Activated T-helper 2 cell treated with anti-CD3 and anti-CD28 coated beads, Interferon-gamma antibody, Interleukin-2, Interleukin-4, amounts not matched to agents 10 μg/mL and 5 μg/mL and 100 μg/mL, durations not matched to agents 14 hours and 24 hours and 36 hours (primary cell): ENCODE results near the gene MAP3K7CL. TPM values are rescaled to one million over a fixed set of nuclear protein-coding genes. Genes with fewer than 3 reads are reported as not detected.

Experiments
- DNase-seq: peaks from one replicate; pipeline ENCODE4 v3.0.0; 2021; ENCODE audit warnings: low spot score
- H3K27ac Mint-ChIP-seq: one replicate; pipeline ENCODE4 v1.8.0; 2021; ENCODE audit warnings: mixed read lengths
- H3K27me3 Mint-ChIP-seq: one replicate; pipeline ENCODE4 v1.8.0; 2021; ENCODE audit warnings: low read depth, mixed read lengths
- H3K36me3 Mint-ChIP-seq: one replicate; pipeline ENCODE4 v1.8.0; 2021; ENCODE audit warnings: low read depth, mixed read lengths
- H3K4me1 Mint-ChIP-seq: one replicate; pipeline ENCODE4 v1.8.0; 2021; ENCODE audit warnings: low read depth, mixed read lengths
- H3K4me3 Mint-ChIP-seq: one replicate; pipeline ENCODE4 v1.8.0; 2021; ENCODE audit warnings: low read depth, mild to moderate bottlenecking, moderate library complexity, mixed read lengths
- H3K9me3 Mint-ChIP-seq: one replicate; pipeline ENCODE4 v1.8.0; 2021; ENCODE audit warnings: mixed read lengths
- intact Hi-C: fragments of 100-400 bp; cut with micrococcal nuclease; formaldehyde crosslinking; loops from one replicate; pipeline ENCODE4 v1.15.1; 2023
- total RNA-seq: library from RNA; stranded (reverse); gene quantifications from 2 replicates; pipeline ENCODE4 v1.2.3, GENCODE V29; 2022

MAP3K7CL gene
- total RNA-seq, 1 donor from 2014 or later: 3.3 TPM

- no peak overlapping the region for H3K27ac Mint-ChIP-seq
- no peaks in the 10 kb centered on the region for H3K9me3 Mint-ChIP-seq
- H3K4me1 Mint-ChIP-seq: peaks cover 20% of the 10 kb centered on the region
- intact Hi-C loops: no loop called here
- DNase-seq: no peak
- H3K27me3 Mint-ChIP-seq: no peaks in the 10 kb centered on the region
- H3K36me3 Mint-ChIP-seq: no peaks in the 10 kb centered on the region
- H3K4me3 Mint-ChIP-seq: no peak overlapping the region
Measured at GRCh38 chr21:29178926-29179325, 48.5 kb downstream of the MAP3K7CL start.

GRCh38 chr21:29179503-29179902 is 49.1 kb downstream of the MAP3K7CL start:
- H3K27ac Mint-ChIP-seq: no peak overlapping the region
- no peak overlapping the region for H3K4me3 Mint-ChIP-seq
- H3K36me3 Mint-ChIP-seq: no peaks in the 10 kb centered on the region
- H3K9me3 Mint-ChIP-seq: no peaks in the 10 kb centered on the region
- intact Hi-C loops: no loop called here
- peaks cover 20% of the 10 kb centered on the region for H3K4me1 Mint-ChIP-seq
- no peak for DNase-seq
- H3K27me3 Mint-ChIP-seq: no peaks in the 10 kb centered on the region

- H3K27me3 Mint-ChIP-seq: no peaks in the 10 kb centered on the region
- no peak for DNase-seq
- intact Hi-C loops: no loop called here
- H3K27ac Mint-ChIP-seq: peak overlapping the region; percentile 30
- H3K9me3 Mint-ChIP-seq: no peaks in the 10 kb centered on the region
- no peaks in the 10 kb centered on the region for H3K36me3 Mint-ChIP-seq
- peak overlapping the region; percentile 43 for H3K4me3 Mint-ChIP-seq
- H3K4me1 Mint-ChIP-seq: peaks cover 20% of the 10 kb centered on the region
Measured at GRCh38 chr21:29181799-29182470, 51.5 kb downstream of the MAP3K7CL start.

GRCh38 chr21:29182691-29183092 is 52.2 kb downstream of the MAP3K7CL start:
- Mint-ChIP-seq H3K36me3 (no peaks in the 10 kb centered on the region), H3K27ac (no peak overlapping the region), H3K4me3 (no peak overlapping the region), H3K4me1 (peaks cover 20% of the 10 kb centered on the region), H3K27me3 (no peaks in the 10 kb centered on the region), H3K9me3 (no peaks in the 10 kb centered on the region)
- no peak for DNase-seq
- intact Hi-C loops: no loop called here

- no peaks in the 10 kb centered on the region for H3K36me3 Mint-ChIP-seq
- intact Hi-C loops: no loop called here
- H3K27ac Mint-ChIP-seq: no peak overlapping the region
- no peak overlapping the region for H3K4me3 Mint-ChIP-seq
- no peaks in the 10 kb centered on the region for H3K27me3 Mint-ChIP-seq
- DNase-seq: no peak
- H3K4me1 Mint-ChIP-seq: peaks cover 13% of the 10 kb centered on the region
- no peaks in the 10 kb centered on the region for H3K9me3 Mint-ChIP-seq
Measured at GRCh38 chr21:29184037-29184436, 53.6 kb downstream of the MAP3K7CL start.

DNA sequence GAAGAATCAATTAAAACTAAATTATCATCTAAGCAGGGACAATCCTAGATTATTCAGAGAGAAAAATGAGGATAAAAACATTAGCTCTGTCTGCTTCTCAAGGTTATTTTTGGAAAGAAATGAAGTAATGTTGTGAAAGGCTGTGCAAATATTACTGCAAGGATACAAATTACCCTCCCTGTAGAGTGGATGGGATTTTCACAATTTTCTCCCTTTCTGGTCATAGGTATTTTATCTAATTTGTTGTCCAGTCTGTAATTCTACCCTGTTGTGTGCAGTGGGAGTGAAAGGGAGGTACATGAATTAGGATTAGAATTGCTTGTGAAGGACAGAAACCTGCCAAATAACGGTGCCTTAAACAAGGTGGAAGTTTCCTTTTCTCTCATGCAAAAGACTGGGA is 54.7 kb downstream of the MAP3K7CL start:
- intact Hi-C loops: no loop called here
- Mint-ChIP-seq H3K36me3 (no peaks in the 10 kb centered on the region), H3K27ac (no peak overlapping the region), H3K9me3 (no peaks in the 10 kb centered on the region), H3K27me3 (no peaks in the 10 kb centered on the region), H3K4me1 (peaks cover 13% of the 10 kb centered on the region), H3K4me3 (no peak overlapping the region)
- DNase-seq: no peak

DNA sequence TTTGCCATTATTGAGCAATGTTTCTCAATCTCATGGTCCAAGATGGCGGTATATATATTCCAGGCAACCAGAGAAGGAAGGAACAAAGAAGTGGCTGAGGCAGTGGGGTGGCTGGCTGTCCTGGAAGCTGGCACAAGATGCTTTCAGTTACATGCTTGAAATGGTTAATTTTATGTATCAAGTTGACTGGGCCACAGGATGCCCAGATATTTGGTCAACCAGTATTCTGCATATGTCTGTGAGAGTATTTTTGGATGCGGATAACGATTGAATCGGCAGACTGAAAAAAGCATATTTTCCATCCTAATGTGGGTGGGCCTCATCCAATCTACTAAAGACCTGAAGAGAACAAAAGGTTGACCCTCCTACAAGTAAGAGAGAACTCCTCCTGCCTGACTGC is 55.2 kb downstream of the MAP3K7CL start:
- intact Hi-C loops: no loop called here
- DNase-seq: no peak
- H3K36me3 Mint-ChIP-seq: no peaks in the 10 kb centered on the region

DNA sequence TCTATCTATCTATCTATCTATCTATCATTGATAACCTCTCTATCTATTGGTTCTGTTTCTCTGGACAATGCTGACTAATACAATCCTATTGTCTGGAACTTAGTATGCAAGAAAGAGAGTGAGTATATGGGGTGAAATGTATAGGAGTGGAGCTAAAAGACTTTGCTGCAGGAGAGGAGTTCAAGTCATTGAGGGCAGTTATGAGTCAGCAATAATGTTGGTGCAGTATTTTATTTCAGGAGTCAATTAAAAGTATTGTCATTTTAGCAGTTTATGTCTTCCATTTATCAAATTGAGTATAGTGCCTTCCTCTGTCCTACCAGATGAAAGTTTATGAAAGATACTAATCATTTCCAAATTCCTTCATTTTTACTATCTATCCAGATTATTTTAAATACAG is 55.8 kb downstream of the MAP3K7CL start:
- Mint-ChIP-seq H3K4me3 (no peak overlapping the region), H3K36me3 (no peaks in the 10 kb centered on the region), H3K27me3 (no peaks in the 10 kb centered on the region), H3K27ac (no peak overlapping the region), H3K9me3 (no peaks in the 10 kb centered on the region), H3K4me1 (peaks cover 16% of the 10 kb centered on the region)
- intact Hi-C loops: no loop called here
- no peak for DNase-seq

More for the DNA sequence above, 55.2 kb downstream of the MAP3K7CL start:
- H3K27ac Mint-ChIP-seq: no peak overlapping the region
- H3K9me3 Mint-ChIP-seq: no peaks in the 10 kb centered on the region
- no peak overlapping the region for H3K4me3 Mint-ChIP-seq
- H3K27me3 Mint-ChIP-seq: no peaks in the 10 kb centered on the region
- H3K4me1 Mint-ChIP-seq: peaks cover 15% of the 10 kb centered on the region

DNA sequence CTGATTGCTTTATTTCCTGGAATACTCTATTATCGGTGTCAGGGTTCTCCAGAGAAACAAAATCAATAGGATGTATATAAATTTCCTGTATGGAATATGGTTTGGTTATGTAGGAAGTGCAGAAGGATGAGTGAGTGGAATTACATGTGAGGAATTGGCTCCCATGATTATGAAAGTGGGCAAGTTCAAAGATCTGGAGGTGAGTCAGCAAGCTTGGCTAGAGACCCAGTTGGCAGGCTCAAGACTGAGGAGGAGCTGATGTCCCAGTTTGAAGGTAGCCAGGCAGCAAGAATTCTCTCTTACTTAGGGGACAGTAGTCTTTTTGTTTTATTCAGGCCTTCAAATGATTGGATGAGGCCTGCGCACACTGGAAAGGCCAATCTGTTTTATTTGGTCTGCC is 57.5 kb downstream of the MAP3K7CL start:
- Mint-ChIP-seq H3K9me3 (no peaks in the 10 kb centered on the region), H3K27ac (no peak overlapping the region), H3K4me1 (peaks cover 5% of the 10 kb centered on the region), H3K27me3 (no peaks in the 10 kb centered on the region), H3K4me3 (no peak overlapping the region), H3K36me3 (no peaks in the 10 kb centered on the region)
- intact Hi-C loops: no loop called here
- no peak for DNase-seq

DNA sequence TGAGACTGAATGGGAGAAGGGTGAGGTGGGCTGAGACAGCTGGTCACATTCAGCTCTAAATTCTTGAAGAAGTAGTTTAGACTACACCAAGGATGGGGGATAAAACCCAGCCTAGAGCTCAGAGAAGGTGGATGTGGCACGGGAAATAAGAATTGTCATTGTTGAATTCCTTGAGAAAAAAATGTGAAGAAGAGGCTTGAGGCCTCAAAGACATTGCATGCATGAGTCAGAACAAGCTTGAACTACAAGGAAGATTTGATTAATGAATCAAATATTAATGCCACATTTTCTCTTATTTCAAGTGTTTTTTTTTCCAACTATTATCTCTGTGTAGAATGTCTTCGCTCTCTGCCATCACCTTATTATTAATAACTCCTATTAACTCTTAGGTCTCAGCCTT is 58.9 kb downstream of the MAP3K7CL start:
- no peaks in the 10 kb centered on the region for H3K36me3 Mint-ChIP-seq
- no peak for DNase-seq
- no peaks in the 10 kb centered on the region for H3K9me3 Mint-ChIP-seq
- H3K4me3 Mint-ChIP-seq: no peak overlapping the region
- H3K27ac Mint-ChIP-seq: no peak overlapping the region
- intact Hi-C loops: no loop called here
- no peaks in the 10 kb centered on the region for H3K27me3 Mint-ChIP-seq
- peaks cover 6% of the 10 kb centered on the region for H3K4me1 Mint-ChIP-seq

GRCh38 chr21:29190923-29191331 is 60.5 kb downstream of the MAP3K7CL start:
- DNase-seq: no peak
- H3K27me3 Mint-ChIP-seq: no peaks in the 10 kb centered on the region
- H3K36me3 Mint-ChIP-seq: no peaks in the 10 kb centered on the region
- no peaks in the 10 kb centered on the region for H3K9me3 Mint-ChIP-seq
- H3K27ac Mint-ChIP-seq: no peak overlapping the region
- no peak overlapping the region for H3K4me3 Mint-ChIP-seq
- peaks cover 22% of the 10 kb centered on the region for H3K4me1 Mint-ChIP-seq
- intact Hi-C loops: no loop called here

- Mint-ChIP-seq H3K27me3 (no peaks in the 10 kb centered on the region), H3K4me1 (peaks cover 34% of the 10 kb centered on the region), H3K9me3 (peaks cover 14% of the 10 kb centered on the region), H3K27ac (peak overlapping the region; percentile 48), H3K4me3 (no peak overlapping the region), H3K36me3 (peaks cover 9% of the 10 kb centered on the region)
- no peak for DNase-seq
- intact Hi-C loops: no loop called here
Measured at GRCh38 chr21:29193072-29193471, 62.6 kb downstream of the MAP3K7CL start.

DNA sequence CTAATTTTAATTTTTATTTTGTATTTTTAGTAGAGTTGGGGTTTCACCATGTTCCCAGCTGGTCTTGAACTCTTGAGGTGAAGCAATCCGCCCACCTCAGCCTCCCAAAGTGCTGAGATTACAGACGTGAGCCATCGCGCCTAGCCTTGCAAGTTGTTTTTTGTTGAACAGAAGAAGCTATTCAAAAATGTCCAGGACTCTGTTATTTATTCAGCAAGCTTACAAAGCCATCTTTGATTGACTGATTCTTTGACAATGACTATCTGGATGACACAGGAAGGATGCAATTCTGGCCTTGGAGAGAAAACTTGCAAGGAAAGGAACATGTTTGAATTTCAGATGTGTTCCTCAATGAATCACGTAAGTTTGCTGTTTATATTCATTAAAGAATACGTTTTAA is 63.5 kb downstream of the MAP3K7CL start:
- no peak overlapping the region for H3K4me3 Mint-ChIP-seq
- H3K9me3 Mint-ChIP-seq: peaks cover 18% of the 10 kb centered on the region
- DNase-seq: no peak
- no peaks in the 10 kb centered on the region for H3K27me3 Mint-ChIP-seq
- peaks cover 12% of the 10 kb centered on the region for H3K36me3 Mint-ChIP-seq
- H3K27ac Mint-ChIP-seq: no peak overlapping the region
- intact Hi-C loops: no loop called here
- H3K4me1 Mint-ChIP-seq: peaks cover 34% of the 10 kb centered on the region

DNA sequence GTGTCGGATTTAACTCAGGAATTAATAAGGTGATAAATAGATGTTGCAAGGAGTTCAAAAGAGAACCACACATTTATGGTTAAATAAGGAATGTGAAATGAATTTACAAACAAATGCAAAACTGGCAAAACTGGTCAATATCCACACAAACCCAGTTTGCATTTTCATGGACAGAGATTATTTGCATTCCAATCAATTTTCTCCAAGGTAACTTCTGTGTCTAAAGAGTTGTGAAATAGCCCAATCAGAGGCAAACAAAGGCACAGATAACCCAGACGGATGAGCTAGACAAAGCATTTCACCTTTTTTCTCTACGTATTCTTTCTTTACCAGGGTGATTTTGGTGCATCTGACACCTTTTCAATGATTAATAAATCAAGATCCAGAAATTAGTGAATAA is 63.9 kb downstream of the MAP3K7CL start:
- Mint-ChIP-seq H3K27me3 (no peaks in the 10 kb centered on the region), H3K4me3 (no peak overlapping the region)

More for the DNA sequence above, 63.9 kb downstream of the MAP3K7CL start:
- Mint-ChIP-seq H3K9me3 (peaks cover 22% of the 10 kb centered on the region), H3K4me1 (peaks cover 34% of the 10 kb centered on the region), H3K27ac (no peak overlapping the region), H3K36me3 (peaks cover 16% of the 10 kb centered on the region)
- no peak for DNase-seq
- intact Hi-C loops: no loop called here
